ENCODE results near the gene SAMD8. TPM values are rescaled to one million over a fixed set of nuclear protein-coding genes. Genes with fewer than 3 reads are reported as not detected.
A peak's percentile ranks its signal among the peaks of the same experiment; 100 is the strongest.

Gene SAMD8
- total RNA-seq, 1 donor = 38.1 TPM

DNA sequence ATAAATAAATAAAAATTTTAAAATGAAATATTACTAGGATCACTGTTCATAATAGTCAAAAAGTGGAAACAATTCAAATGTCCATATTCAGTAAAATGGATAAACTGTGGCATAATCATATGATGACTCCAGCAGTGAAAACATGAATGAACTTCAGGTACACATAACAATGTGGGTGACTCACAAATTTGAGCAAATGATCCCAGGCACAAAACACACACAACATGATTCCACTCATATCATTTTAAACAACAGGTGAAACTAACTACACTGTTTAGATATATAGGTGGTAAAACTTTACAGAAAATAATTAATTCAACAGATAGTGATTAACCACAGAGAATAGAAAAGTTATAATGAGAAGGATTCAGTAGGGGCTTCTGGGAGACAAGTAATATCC, 14.7 kb upstream of the SAMD8 start:
- DNase-seq (ENCODE audit: low read depth) = no peak
- TF ChIP-seq, protein P1, sequence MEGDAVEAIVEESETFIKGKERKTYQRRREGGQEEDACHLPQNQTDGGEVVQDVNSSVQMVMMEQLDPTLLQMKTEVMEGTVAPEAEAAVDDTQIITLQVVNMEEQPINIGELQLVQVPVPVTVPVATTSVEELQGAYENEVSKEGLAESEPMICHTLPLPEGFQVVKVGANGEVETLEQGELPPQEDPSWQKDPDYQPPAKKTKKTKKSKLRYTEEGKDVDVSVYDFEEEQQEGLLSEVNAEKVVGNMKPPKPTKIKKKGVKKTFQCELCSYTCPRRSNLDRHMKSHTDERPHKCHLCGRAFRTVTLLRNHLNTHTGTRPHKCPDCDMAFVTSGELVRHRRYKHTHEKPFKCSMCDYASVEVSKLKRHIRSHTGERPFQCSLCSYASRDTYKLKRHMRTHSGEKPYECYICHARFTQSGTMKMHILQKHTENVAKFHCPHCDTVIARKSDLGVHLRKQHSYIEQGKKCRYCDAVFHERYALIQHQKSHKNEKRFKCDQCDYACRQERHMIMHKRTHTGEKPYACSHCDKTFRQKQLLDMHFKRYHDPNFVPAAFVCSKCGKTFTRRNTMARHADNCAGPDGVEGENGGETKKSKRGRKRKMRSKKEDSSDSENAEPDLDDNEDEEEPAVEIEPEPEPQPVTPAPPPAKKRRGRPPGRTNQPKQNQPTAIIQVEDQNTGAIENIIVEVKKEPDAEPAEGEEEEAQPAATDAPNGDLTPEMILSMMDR (IDR thresholded peaks at IDR 0.05; ENCODE audit: insufficient read depth, low read length) = no peak
- H3K4me3 ChIP-seq (ENCODE audit: low read depth, low read length) = no peak overlapping the region

DNA sequence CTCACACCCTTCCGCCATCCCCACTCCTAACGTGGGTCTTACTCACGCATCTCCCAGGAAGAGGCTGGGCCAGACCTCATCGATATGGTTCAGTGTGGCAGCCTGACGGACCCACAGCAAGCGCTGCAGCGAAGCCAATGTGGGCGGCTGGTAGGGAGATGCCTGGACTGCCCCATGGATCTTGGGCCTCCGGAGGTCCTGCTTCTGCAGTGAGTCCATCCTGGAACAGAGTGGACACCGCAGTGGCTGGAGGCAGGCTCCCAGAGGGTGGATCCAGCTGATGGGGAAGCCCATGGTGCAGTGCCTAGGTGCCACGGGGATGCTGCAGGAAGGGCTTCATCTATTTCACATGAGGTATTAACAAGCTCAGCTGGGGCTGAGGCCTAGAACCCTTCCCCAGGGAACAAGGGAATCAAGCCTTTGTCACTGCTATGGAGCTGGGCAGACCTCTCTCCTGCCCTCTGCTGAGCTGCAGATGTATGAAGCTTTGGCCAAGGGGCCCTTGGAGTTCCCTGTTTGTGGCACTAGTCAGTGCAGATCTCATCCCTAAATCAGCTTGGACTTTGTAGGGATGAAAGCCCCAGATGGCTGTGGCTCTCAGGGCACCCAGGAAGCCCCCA, 13.7 kb upstream of the SAMD8 start:
- peak; percentile 33 for DNase-seq (ENCODE audit: low read depth)
- TF ChIP-seq, protein P1 (IDR thresholded peaks at IDR 0.05; ENCODE audit: insufficient read depth, low read length) = peak; percentile 39
- no peak overlapping the region for H3K4me3 ChIP-seq (ENCODE audit: low read depth, low read length)

DNA sequence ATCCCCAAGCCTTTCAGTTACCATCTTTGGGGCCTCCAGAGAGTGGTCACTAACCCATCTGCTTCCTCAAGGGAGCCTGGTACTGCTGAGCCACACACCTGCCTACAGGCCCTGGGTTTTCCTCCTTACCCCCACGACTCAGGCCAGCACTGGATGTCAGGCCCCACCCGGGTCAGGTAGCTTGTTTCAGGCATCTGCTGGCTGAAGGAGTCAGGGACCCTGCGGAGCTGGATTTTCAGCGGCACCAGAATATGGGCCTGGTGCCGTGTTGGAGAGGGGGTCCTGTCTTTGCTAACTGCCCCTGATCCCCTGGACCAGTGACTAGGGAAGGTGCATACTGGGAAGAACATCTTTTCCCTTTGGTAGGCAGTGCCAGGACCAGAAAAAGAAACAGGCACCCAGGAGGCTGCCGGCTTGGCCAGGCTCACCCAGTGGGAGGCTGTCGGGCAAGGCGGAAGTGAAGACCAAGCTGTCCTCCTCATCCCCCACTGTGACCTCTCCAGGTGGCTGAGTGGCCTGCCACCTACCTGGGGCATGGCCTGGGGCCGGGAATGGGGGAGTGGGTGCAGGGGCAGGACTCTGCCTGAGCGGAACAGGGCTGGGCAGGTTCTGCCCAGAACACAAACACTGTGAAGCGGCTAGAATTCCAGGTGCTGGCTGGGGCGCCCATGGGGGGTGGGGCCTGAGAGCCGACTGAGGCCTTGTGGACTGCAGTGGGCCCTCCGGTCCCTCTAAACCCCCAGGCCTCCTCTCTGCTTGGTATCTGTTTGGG, 12.4 kb upstream of the SAMD8 start:
- TF ChIP-seq, protein P1 (IDR thresholded peaks at IDR 0.05; ENCODE audit: insufficient read depth, low read length) = no peak
- DNase-seq (ENCODE audit: low read depth) = no peak
- H3K4me3 ChIP-seq (ENCODE audit: low read depth, low read length) = no peak overlapping the region

DNA sequence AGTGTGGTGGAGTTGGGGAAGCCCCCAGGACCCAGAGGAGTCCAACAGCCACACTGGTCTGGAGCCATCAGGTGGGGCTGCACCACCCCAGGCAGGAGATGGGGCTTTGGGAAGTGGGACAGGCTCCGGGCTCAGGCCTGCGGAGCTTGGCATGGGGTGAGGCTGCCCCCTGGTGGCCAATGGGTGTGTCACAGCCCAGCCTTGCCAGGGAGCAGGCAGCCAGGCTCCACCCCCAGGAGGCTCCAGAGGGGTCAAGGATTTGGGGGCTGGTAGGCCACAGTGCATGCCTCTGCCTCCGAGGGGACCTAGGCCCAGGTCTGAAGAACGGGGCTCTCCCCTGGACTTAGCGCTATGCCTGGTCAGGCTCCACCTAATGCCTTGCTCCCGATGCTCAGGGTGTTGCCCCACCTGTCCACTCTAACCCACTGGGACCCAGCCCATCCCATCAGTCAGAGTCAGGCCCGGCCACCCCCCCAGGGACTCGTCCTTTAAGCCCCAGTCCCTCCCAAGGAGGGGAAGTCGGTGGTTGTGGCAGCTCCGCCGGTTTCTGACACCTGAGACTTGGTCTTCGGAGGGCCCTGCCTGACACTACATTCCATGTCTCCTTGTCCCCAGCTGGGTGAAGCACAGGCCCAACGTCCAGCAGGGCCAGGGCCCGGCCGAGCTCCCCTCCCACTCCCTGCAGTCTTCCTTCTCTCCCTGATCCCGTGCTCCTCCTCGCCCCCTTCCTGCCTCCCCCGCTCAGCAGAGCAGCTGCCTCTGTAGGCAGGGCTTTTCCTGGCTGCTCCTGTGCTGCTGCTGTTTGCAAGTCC, 11.3 kb upstream of the SAMD8 start:
- no peak overlapping the region for H3K4me3 ChIP-seq (ENCODE audit: low read depth, low read length)
- TF ChIP-seq, protein P1 (IDR thresholded peaks at IDR 0.05; ENCODE audit: insufficient read depth, low read length) = peak; percentile 94
- DNase-seq (ENCODE audit: low read depth) = peak; percentile 65

DNA sequence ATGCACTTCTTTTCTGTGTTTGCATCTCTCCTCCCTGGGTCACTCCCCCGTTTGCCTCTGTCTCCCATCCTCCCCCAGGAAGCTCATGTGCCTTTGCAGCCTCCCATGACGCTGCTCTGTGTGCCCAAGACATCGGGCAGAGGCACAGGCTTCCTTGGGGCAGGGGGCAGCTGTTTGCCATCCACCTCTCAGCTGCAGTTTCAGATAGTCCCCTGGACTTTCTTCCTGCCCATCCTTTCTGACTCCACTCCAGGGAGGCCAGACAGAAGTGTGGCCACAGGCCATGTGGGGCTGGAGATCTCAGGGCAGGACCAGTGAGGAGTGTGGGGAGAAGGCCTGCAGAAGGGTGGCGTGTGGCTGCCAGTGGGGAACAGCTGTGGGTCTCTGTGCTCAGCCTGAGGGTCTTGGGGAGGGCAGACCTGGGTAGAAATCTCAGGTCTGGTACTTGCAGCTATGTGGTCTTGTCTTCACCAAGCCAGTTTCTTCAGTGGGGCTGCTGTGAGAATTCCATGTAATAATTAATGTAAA, 10.6 kb upstream of the SAMD8 start:
- H3K4me3 ChIP-seq (ENCODE audit: low read depth, low read length) = no peak overlapping the region
- no peak for DNase-seq (ENCODE audit: low read depth)
- TF ChIP-seq, protein P1 (IDR thresholded peaks at IDR 0.05; ENCODE audit: insufficient read depth, low read length) = no peak

DNA sequence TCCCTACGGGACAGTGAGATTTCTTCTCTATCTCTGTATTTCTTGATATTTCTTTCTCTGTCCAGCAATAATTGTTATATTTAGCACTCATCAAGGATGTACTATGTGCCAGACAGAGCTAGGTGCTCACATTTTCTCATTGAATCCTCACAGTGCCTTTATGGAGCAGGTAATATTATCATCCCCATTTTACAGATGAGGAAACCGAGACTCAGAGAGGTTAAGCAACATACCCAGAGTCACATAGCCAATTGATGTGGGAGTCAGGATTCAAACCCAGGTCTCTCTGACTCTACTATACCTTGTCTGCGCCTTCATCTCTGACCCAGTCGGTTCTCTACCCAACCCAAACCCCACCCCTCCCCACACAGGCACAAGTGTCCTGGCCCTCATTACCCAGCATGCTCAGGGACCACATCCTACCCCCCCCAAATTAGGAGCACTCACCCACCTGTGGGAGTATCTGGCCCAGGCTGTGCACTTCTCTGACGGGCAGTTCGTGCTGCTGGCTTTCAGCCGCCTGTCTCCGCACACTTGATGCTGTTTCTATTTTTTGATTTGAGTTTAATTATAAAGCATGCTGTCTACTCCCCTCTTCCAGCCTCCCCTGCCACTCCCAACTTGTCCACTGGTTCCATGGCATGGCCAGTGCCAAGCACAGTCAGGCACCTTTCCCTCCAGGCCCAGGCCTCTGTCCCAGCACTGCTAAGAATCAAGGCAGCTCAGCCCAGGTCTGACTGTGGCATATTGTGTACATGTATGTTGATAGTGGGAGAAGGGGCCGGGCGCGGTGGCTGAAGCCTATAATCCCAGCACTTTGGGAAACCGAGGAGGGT, 9.8 kb upstream of the SAMD8 start:
- no peak for DNase-seq (ENCODE audit: low read depth)
- TF ChIP-seq, protein P1 (IDR thresholded peaks at IDR 0.05; ENCODE audit: insufficient read depth, low read length) = no peak

More for the DNA sequence above, 9.8 kb upstream of the SAMD8 start:
- no peak overlapping the region for H3K4me3 ChIP-seq (ENCODE audit: low read depth, low read length)
